Muscle layer of colon (tissue), 2 donors: ENCODE measurements around the gene ADGRA3.
A peak's percentile ranks its signal among the peaks of the same experiment; 100 is the strongest.

Source experiments
- H3K27ac ChIP-seq: one replicate; pipeline ENCODE4 v1.7.0; 2013; ENCODE audit warnings: low read depth, mild to moderate bottlenecking, low read length, moderate library complexity
- H3K27me3 ChIP-seq, 2 donors: one replicate each; pipeline ENCODE4 v1.7.0; 2013; ENCODE audit warnings: low read length in 2 of 2, mild to moderate bottlenecking in 2 of 2; ENCODE audit not compliant: insufficient read depth in 2 of 2, control insufficient read depth in 1 of 2
- H3K36me3 ChIP-seq: one replicate; pipeline ENCODE4 v1.7.0; 2013; ENCODE audit warnings: mild to moderate bottlenecking, low read length; ENCODE audit not compliant: insufficient read depth
- H3K4me1 ChIP-seq: one replicate; pipeline ENCODE4 v1.7.0; 2013; ENCODE audit warnings: mild to moderate bottlenecking, low read length; ENCODE audit not compliant: insufficient read depth
- H3K4me3 ChIP-seq, 2 donors: one replicate each; pipeline ENCODE4 v1.7.0; 2013; ENCODE audit warnings: low read length in 2 of 2, low read depth in 1 of 2, mild to moderate bottlenecking in 1 of 2, moderate library complexity in 1 of 2
- H3K9ac ChIP-seq: one replicate; pipeline ENCODE4 v1.7.0; 2013; ENCODE audit warnings: low read length
- H3K9me3 ChIP-seq: one replicate; pipeline ENCODE4 v1.7.0; 2013; ENCODE audit warnings: mild to moderate bottlenecking, low read length
- donor health status: abdominal sarcoma.
- donor health status: Adenocarcinoma of cecum.

ADGRA3 gene

GRCh38 chr4:22491939-22492338 lies 23.9 kb downstream of the ADGRA3 start:
- Histone ChIP-seq H3K9me3 (no peaks in the 10 kb centered on the region), H3K4me1 (peaks cover 37% of the 10 kb centered on the region), H3K4me3 (no peak overlapping the region), H3K36me3 (no peaks in the 10 kb centered on the region), H3K27me3 (no peaks in the 10 kb centered on the region), H3K27ac (no peak overlapping the region), H3K9ac (no peak overlapping the region)

- no peak overlapping the region for H3K4me3 ChIP-seq
- H3K4me1 ChIP-seq, result peaks cover 47% of the 10 kb centered on the region
- H3K9ac ChIP-seq, result no peak overlapping the region
- no peaks in the 10 kb centered on the region for H3K36me3 ChIP-seq
- no peaks in the 10 kb centered on the region for H3K9me3 ChIP-seq
- H3K27me3 ChIP-seq, result no peaks in the 10 kb centered on the region
- peak overlapping the region; percentile 49 for H3K27ac ChIP-seq
Measured at GRCh38 chr4:22490718-22491315, 25.0 kb downstream of the ADGRA3 start.

- Histone ChIP-seq H3K36me3 (no peaks in the 10 kb centered on the region), H3K4me3 (no peak overlapping the region), H3K27ac (no peak overlapping the region), H3K4me1 (peaks cover 67% of the 10 kb centered on the region), H3K9ac (no peak overlapping the region), H3K27me3 (no peaks in the 10 kb centered on the region), H3K9me3 (no peaks in the 10 kb centered on the region)
Measured at GRCh38 chr4:22488106-22488505, 27.8 kb downstream of the ADGRA3 start.

GRCh38 chr4:22487328-22487727 lies 28.5 kb downstream of the ADGRA3 start:
- H3K36me3 ChIP-seq, result no peaks in the 10 kb centered on the region
- H3K27ac ChIP-seq, result no peak overlapping the region
- H3K9me3 ChIP-seq, result no peaks in the 10 kb centered on the region
- peaks cover 68% of the 10 kb centered on the region for H3K4me1 ChIP-seq
- no peaks in the 10 kb centered on the region for H3K27me3 ChIP-seq
- H3K9ac ChIP-seq, result no peak overlapping the region
- H3K4me3 ChIP-seq, result no peak overlapping the region

GRCh38 chr4:22486276-22486675 lies 29.6 kb downstream of the ADGRA3 start:
- H3K27me3 ChIP-seq, result no peaks in the 10 kb centered on the region
- peaks cover 68% of the 10 kb centered on the region for H3K4me1 ChIP-seq
- H3K36me3 ChIP-seq, result no peaks in the 10 kb centered on the region
- H3K4me3 ChIP-seq, result no peak overlapping the region
- H3K9ac ChIP-seq, result no peak overlapping the region
- no peaks in the 10 kb centered on the region for H3K9me3 ChIP-seq
- no peak overlapping the region for H3K27ac ChIP-seq

GRCh38 chr4:22485737-22486136 lies 30.1 kb downstream of the ADGRA3 start:
- Histone ChIP-seq H3K4me3 (no peak overlapping the region), H3K36me3 (no peaks in the 10 kb centered on the region), H3K9ac (no peak overlapping the region), H3K27me3 (no peaks in the 10 kb centered on the region), H3K27ac (no peak overlapping the region), H3K4me1 (peaks cover 64% of the 10 kb centered on the region), H3K9me3 (no peaks in the 10 kb centered on the region)

- Histone ChIP-seq H3K4me3 (no peak overlapping the region), H3K4me1 (peaks cover 50% of the 10 kb centered on the region), H3K36me3 (no peaks in the 10 kb centered on the region), H3K9ac (no peak overlapping the region), H3K27me3 (no peaks in the 10 kb centered on the region), H3K9me3 (no peaks in the 10 kb centered on the region), H3K27ac (no peak overlapping the region)
Measured at GRCh38 chr4:22483551-22483981, 32.3 kb downstream of the ADGRA3 start.

GRCh38 chr4:22482250-22483127 lies 33.4 kb downstream of the ADGRA3 start:
- Histone ChIP-seq H3K4me1 (peaks cover 44% of the 10 kb centered on the region), H3K27me3 (no peaks in the 10 kb centered on the region), H3K9me3 (no peaks in the 10 kb centered on the region), H3K4me3 (no peak overlapping the region), H3K27ac (no peak overlapping the region), H3K36me3 (no peaks in the 10 kb centered on the region), H3K9ac (no peak overlapping the region)

- H3K4me3 ChIP-seq, result no peak overlapping the region
- no peaks in the 10 kb centered on the region for H3K9me3 ChIP-seq
- H3K27ac ChIP-seq, result no peak overlapping the region
- no peaks in the 10 kb centered on the region for H3K27me3 ChIP-seq
- H3K4me1 ChIP-seq, result peaks cover 31% of the 10 kb centered on the region
- H3K36me3 ChIP-seq, result no peaks in the 10 kb centered on the region
- no peak overlapping the region for H3K9ac ChIP-seq
Measured at GRCh38 chr4:22480675-22481327, 35.1 kb downstream of the ADGRA3 start.

- peaks cover 11% of the 10 kb centered on the region for H3K4me1 ChIP-seq
- H3K4me3 ChIP-seq, result no peak overlapping the region
- no peak overlapping the region for H3K9ac ChIP-seq
- no peak overlapping the region for H3K27ac ChIP-seq
- H3K27me3 ChIP-seq, result no peaks in the 10 kb centered on the region
- no peaks in the 10 kb centered on the region for H3K9me3 ChIP-seq
- no peaks in the 10 kb centered on the region for H3K36me3 ChIP-seq
Measured at GRCh38 chr4:22478426-22478825, 37.4 kb downstream of the ADGRA3 start.

- Histone ChIP-seq H3K4me3 (no peak overlapping the region), H3K36me3 (no peaks in the 10 kb centered on the region), H3K27ac (no peak overlapping the region), H3K27me3 (no peaks in the 10 kb centered on the region), H3K9me3 (no peaks in the 10 kb centered on the region), H3K9ac (no peak overlapping the region), H3K4me1 (peaks cover 7% of the 10 kb centered on the region)
Measured at GRCh38 chr4:22477813-22478182, 38.1 kb downstream of the ADGRA3 start.
